GM19467 (cell line): ENCODE data around the gene LSP1.
"Not testable (repeated sequence)": the region's sequence is repeated elsewhere in the genome, so short reads cannot be mapped to it uniquely, and the experiment has no call there.

ENCODE experiments used
- ATAC-seq: cut with Tn5 transposase; IDR thresholded peaks from one replicate; pipeline ENCODE4 v1.9.1; 2021; ENCODE audit warnings: mild to moderate bottlenecking, moderate library complexity; ENCODE audit not compliant: unreplicated experiment

Gene LSP1

DNA sequence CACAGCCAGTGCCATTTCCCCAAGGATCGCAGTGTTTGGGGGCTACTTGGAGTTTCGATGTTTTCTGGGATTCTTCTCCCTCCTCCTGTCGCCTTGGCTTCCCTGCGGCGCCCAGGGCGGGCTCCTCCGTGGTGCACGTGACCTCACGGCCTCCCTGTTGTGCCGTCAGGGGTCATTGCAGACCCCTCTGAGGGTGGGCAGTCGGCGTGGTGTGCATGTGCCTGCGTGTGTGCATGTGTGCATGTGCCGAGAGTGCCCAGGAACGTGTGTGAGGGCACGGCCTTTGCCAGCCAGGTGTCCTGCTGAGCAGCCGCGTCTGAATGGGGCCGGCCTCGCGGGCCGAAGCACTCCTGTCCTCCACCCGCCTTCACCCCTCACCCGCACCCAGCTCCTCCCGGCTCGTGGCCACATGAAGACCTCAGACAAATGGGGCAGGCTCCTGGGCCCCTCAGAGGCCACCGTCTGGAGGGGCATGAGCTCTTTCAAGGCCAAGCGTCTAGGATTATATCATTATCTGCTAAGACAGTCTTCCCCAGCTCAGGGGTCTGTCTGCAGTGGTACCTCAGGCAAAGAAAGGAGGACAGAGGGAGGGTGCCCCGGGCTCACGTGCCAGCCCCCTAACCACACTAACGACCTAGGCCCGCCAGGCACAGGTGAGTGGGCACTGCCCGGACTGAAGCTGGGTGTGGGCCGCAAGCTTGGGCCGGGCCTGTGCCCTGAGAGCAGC lies 84.9 kb downstream of the LSP1 start:
- ATAC-seq = no peak

GRCh38 chr11:1938343-1939005 lies 85.6 kb downstream of the LSP1 start:
- ATAC-seq = no peak

DNA sequence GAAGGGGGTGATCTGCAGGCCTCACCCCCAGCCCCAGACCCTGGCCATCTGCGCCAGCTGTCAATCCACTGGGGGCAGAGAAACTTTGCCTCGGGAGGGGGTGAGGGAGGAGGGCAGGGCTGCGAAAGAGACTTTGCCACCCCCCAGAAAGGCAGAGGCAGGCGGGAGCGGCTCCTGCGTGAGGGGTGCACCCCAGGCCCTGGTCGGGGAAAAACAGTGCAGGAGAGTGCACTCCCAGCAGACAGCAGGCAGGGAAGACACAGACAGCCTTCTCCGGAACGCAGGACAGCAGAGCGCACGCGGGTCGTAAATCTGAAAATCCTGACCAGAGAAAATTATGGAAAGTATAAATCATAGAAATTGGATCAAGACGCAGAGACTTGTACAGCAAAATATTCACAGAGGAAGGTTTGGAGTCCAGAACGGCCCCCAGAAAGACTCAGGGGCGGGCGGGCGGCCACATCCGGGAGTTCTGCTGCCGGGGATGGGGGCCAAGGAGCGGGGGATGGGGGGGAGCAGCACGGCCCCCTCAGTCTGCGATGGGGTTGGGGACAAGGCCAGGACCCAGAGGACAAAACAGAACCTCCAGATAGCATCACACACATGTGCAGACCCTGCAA lies 86.2 kb downstream of the LSP1 start:
- ATAC-seq = no peak

- not testable (repeated sequence) for ATAC-seq
Observed at GRCh38 chr11:1939788-1940187, 86.9 kb downstream of the LSP1 start.
